Head of caudate nucleus (tissue), 42 donors: ENCODE results near the gene FGF8.

Experiments used
- DNase-seq, 42 donors: peaks; one replicate each; pipeline versions ENCODE4 v3.0.0 to v3.0.0-alpha.2; 2020 to 2021; ENCODE audit warnings: mixed read lengths in 7 of 42
- intact Hi-C: fragments of 100-400 bp; cut with DNase I; formaldehyde crosslinking; loops from one replicate; pipeline ENCODE4 v1.15.0; 2022

The FGF8 gene

GRCh38 chr10:101758858-101759257, 17.1 kb downstream of the FGF8 start:
- intact Hi-C loops = no loop called here
- no peak for DNase-seq

- DNase-seq = no peak
- intact Hi-C loops = no loop called here
These were observed 23.7 kb downstream of the FGF8 start for GRCh38 chr10:101752241-101752640.

- peak in 19 of 42 donors; percentile 6 to 64 (median 22) for DNase-seq
These were observed 26.6 kb downstream of the FGF8 start for GRCh38 chr10:101749047-101750016.

GRCh38 chr10:101748496-101748895, 27.4 kb downstream of the FGF8 start:
- intact Hi-C loops = no loop called here
- no peak for DNase-seq

More at GRCh38 chr10:101749047-101750016, 26.6 kb downstream of the FGF8 start:
- intact Hi-C loops = no loop called here

GRCh38 chr10:101745074-101745696, 30.7 kb downstream of the FGF8 start:
- intact Hi-C loops = no loop called here
- DNase-seq = no peak

GRCh38 chr10:101744267-101744666, 31.6 kb downstream of the FGF8 start:
- no peak for DNase-seq
- intact Hi-C loops = no loop called here

- intact Hi-C loops = no loop called here
- DNase-seq = no peak
These were observed 34.0 kb downstream of the FGF8 start for GRCh38 chr10:101741938-101742337.

- no peak for DNase-seq
- intact Hi-C loops = no loop called here
These were observed 39.2 kb downstream of the FGF8 start for GRCh38 chr10:101736666-101737065.

- intact Hi-C loops = no loop called here
These were observed 43.8 kb downstream of the FGF8 start for GRCh38 chr10:101732096-101732495.

GRCh38 chr10:101726115-101726387, 49.9 kb downstream of the FGF8 start:
- DNase-seq = no peak
- intact Hi-C loops = no loop called here

More at GRCh38 chr10:101732096-101732495, 43.8 kb downstream of the FGF8 start:
- DNase-seq = no peak

- no peak for DNase-seq
- intact Hi-C loops = no loop called here
These were observed 50.4 kb downstream of the FGF8 start for GRCh38 chr10:101725296-101726114.

GRCh38 chr10:101724446-101724845, 51.5 kb downstream of the FGF8 start:
- no peak for DNase-seq
- intact Hi-C loops = no loop called here

- intact Hi-C loops = no loop called here
- no peak for DNase-seq
These were observed 52.7 kb downstream of the FGF8 start for GRCh38 chr10:101723176-101723575.

- intact Hi-C loops = no loop called here
- no peak for DNase-seq
These were observed 54.1 kb downstream of the FGF8 start for GRCh38 chr10:101721806-101722205.

GRCh38 chr10:101720606-101721230, 55.2 kb downstream of the FGF8 start:
- no peak for DNase-seq
- intact Hi-C loops = no loop called here
